GM12865 (cell line): ENCODE measurements around the gene DNAJC27.

Experiments used
- DNase-seq: peaks from one replicate; pipeline ENCODE4 v3.0.0; 2010; ENCODE audit warnings: low read depth
- H3K4me3 ChIP-seq: 2 replicates; pipeline ENCODE4 v1.5.1; 2011; ENCODE audit warnings: mild to moderate bottlenecking, low read depth, low read length, control low read depth
- CTCF ChIP-seq: IDR thresholded peaks from 2 replicates; pipeline ENCODE4 v1.5.1; 2011; ENCODE audit warnings: low read length, control low read depth, low read depth, inconsistent platforms; ENCODE audit not compliant: insufficient read depth; ENCODE audit errors: missing control alignments

DNAJC27 gene

GRCh38 chr2:24928036-24928435 is 43.7 kb downstream of the DNAJC27 start:
- no peak for TF ChIP-seq CTCF
- no peak for DNase-seq
- H3K4me3 ChIP-seq, result no peak overlapping the region

DNA sequence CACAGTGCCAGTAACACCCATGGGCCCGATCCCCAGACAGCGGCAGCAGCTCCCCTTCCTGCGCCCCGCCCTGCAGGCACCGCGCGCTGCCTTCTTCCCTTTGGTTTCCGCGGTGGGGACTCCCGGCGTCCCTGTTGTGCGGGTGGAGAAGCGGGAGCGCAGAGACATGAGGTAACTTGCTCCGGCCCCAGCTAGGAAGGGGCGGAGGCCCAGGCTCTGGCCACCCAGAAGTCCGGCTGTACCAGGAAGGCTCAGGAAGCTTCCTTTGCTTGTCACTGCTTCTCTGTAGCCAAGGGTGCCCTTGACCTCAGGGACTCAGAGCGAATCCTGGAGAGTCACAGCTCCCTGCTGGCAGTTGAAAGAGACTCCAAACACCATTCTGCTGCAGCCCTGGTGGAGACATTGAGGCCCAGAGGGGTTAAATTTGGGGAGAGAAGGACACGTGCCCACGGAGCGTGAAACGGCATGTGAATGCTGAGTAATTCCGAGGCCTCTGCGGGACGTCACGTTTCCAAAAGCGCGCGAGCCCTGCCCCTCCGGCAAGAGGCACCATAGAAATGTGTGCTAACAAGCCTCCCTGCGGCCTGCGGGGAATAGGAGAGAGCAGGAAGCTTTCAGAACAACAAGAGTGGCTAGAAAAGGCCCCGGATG is 45.0 kb downstream of the DNAJC27 start:
- H3K4me3 ChIP-seq, result peak overlapping the region; percentile 30
- TF ChIP-seq CTCF, result no peak
- peak; percentile 33 for DNase-seq

GRCh38 chr2:24926220-24926601 is 45.5 kb downstream of the DNAJC27 start:
- DNase-seq, result no peak
- no peak for TF ChIP-seq CTCF
- no peak overlapping the region; the same call in 1 of the 2 replicates for H3K4me3 ChIP-seq

DNA sequence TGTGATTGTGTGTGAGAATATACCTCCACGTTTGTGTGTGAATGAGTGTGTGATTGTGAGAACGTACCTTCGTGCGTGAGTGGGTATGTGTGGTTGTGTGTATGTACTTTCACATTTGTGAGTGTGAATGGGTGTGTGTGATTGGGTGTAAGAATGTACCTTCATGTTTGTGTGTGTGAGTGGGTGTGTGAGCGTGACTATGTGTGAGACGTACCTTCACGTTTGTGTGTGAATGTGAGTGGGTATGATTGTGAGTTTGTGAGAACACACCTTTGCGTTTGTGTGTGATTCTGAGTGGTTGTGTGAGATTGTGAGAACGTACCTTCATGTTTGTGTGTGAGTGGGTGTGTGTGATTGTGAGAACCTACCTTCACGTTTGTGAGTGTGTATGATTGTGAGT is 45.9 kb downstream of the DNAJC27 start:
- no peak for DNase-seq
- no peak overlapping the region for H3K4me3 ChIP-seq
- TF ChIP-seq CTCF, result no peak

DNA sequence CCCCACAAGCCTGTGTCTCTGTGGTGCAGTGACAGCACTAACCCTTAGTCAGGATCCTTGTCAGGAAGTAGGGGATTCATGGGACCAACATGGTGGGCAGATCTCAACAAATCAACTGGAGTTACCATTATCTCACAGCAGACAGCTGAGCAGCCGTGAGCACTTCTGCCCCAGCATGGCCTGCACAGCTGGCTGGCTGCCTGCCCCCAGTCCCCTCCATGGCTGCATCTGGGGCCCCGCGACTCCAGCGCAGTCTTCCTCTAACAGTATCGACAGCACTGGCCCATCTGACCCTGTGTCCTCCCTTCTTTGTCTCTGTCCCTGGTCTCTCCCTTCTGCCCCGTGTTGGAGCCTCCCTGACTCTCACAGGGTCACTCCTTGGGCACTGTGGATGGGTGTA is 47.0 kb downstream of the DNAJC27 start:
- DNase-seq, result no peak
- no peak for TF ChIP-seq CTCF
- no peak overlapping the region for H3K4me3 ChIP-seq

GRCh38 chr2:24924266-24924665 is 47.5 kb downstream of the DNAJC27 start:
- no peak for TF ChIP-seq CTCF
- no peak for DNase-seq
- H3K4me3 ChIP-seq, result no peak overlapping the region

GRCh38 chr2:24923106-24923505 is 48.6 kb downstream of the DNAJC27 start:
- TF ChIP-seq CTCF, result no peak
- H3K4me3 ChIP-seq, result no peak overlapping the region
- no peak for DNase-seq
